K562 (cell line): ENCODE data around the gene HTR1D. TPM values are rescaled to one million over a fixed set of nuclear protein-coding genes. Genes with fewer than 3 reads are reported as not detected.

Experiments
- BCOR ChIP-seq: fragments of 450-650 bp; IDR thresholded peaks from 2 replicates; pipeline ENCODE4 v1.6.1; 2016
- BHLHE40 ChIP-seq: IDR thresholded peaks from 2 replicates; pipeline ENCODE4 v1.6.1; 2011; ENCODE audit warnings: low read length, improper control_type of control experiment
- CTBP1 ChIP-seq: fragments of 450-650 bp; IDR thresholded peaks from 2 replicates; pipeline ENCODE4 v1.6.1; 2016; ENCODE audit warnings: borderline replicate concordance
- FIP1L1 ChIP-seq: fragments of 200-400 bp; formaldehyde crosslinking; IDR thresholded peaks from 2 replicates; pipeline ENCODE4 v1.6.1; 2018; ENCODE audit warnings: mild to moderate bottlenecking, low read depth, low read length; ENCODE audit not compliant: poor library complexity, severe bottlenecking
- MCM3 ChIP-seq: fragments of 450-650 bp; IDR thresholded peaks from 2 replicates; pipeline ENCODE4 v1.6.1; 2016
- PHB ChIP-seq: fragments of 250-450 bp; sonication (Bioruptor Pico); IDR thresholded peaks from 2 replicates; pipeline ENCODE4 v1.5.0; 2021
- RNF2 ChIP-seq: sonication (generic); IDR thresholded peaks from 2 replicates; pipeline ENCODE4 v1.6.1; 2016
- SIN3B ChIP-seq: fragments of 450-650 bp; IDR thresholded peaks from 2 replicates; pipeline ENCODE4 v1.6.1; 2017; ENCODE audit warnings: low read depth, mild to moderate bottlenecking, moderate library complexity
- SRF ChIP-seq, 2 experiments: fragments of 250-450, 450-650 bp in 1 of 2; sonication (Bioruptor Pico) in 1 of 2; sonication (generic) in 1 of 2; formaldehyde crosslinking; IDR thresholded peaks; 2 replicates each; pipeline versions ENCODE4 v1.5.0 to v1.5.1; 2020 to 2022; ENCODE audit warnings: mild to moderate bottlenecking in 1 of 2, missing genetic modification reagents in 1 of 2
- YBX1 ChIP-seq: fragments of 450-650 bp; IDR thresholded peaks from 2 replicates; pipeline ENCODE4 v1.7.1; 2016; ENCODE audit warnings: mild to moderate bottlenecking
- ZKSCAN8 ChIP-seq: fragments of 200-800 bp; sonication (Bioruptor generic); IDR thresholded peaks from 2 replicates; pipeline ENCODE4 v1.6.1; 2016; ENCODE audit warnings: missing genetic modification characterization, missing compliant biosample characterization
- ZNF184 ChIP-seq: sonication (generic); formaldehyde crosslinking; IDR thresholded peaks from 2 replicates; pipeline ENCODE4 v1.5.0; 2020; ENCODE audit warnings: missing genetic modification reagents
- ZNF311 ChIP-seq: fragments of 250-450 bp; sonication (Bioruptor Pico); IDR thresholded peaks from 2 replicates; pipeline ENCODE4 v1.4.0; 2020; ENCODE audit warnings: mild to moderate bottlenecking, moderate library complexity
- ZNF408 ChIP-seq: fragments of 250-450 bp; sonication (Bioruptor Pico); IDR thresholded peaks from 2 replicates; pipeline ENCODE4 v1.4.0; 2020; ENCODE audit warnings: low read depth, mild to moderate bottlenecking, moderate library complexity
- ZZZ3 ChIP-seq: fragments of 450-650 bp; IDR thresholded peaks from 2 replicates; pipeline ENCODE4 v1.6.1; 2016; ENCODE audit warnings: antibody characterized with exemption, mild to moderate bottlenecking, moderate library complexity
- polyA plus RNA-seq, 8 experiments: library from polyadenylated mRNA; depleted of rRNA in 4 of 8; stranded (reverse) in 5 of 8; unstranded in 3 of 8; fragments of >200 nt; fragmentation: Nextera tagmentation in 2 of 8; fragmentation: Illumina TruSeq in 1 of 8; extraction: Ambion mirVana in 2 of 8; extraction: Trizol in 1 of 8; gene quantifications; 2 replicates each; pipeline versions ENCODE4 v1.2.1 to v1.2.3, GENCODE V29; 2011 to 2014; ENCODE audit warnings: inconsistent platforms in 1 of 8, missing spikeins in 1 of 8
- total RNA-seq, 7 experiments: library from RNA; depleted of rRNA in 6 of 7; stranded (reverse); fragments of >200 nt in 6 of 7; fragmentation: Illumina TruSeq in 2 of 7; extraction: Trizol in 2 of 7; gene quantifications; 2 replicates each; pipeline versions ENCODE4 v1.2.1 to v1.2.3, GENCODE V29; 2011 to 2021; ENCODE audit warnings: low replicate concordance in 1 of 7
- TF ChIP-seq, protein P1 (sequence below): sonication (generic); formaldehyde crosslinking; IDR thresholded peaks from 2 replicates; pipeline ENCODE4 v1.8.0; 2023; ENCODE audit warnings: missing genetic modification reagents, mild to moderate bottlenecking, borderline replicate concordance
- TF ChIP-seq, protein P2 (sequence below): fragments of 450-650 bp; IDR thresholded peaks from 2 replicates; pipeline ENCODE4 v1.6.1; 2016
- TF ChIP-seq, protein P3 (sequence below): fragments of 250-450 bp; sonication (Bioruptor Pico); IDR thresholded peaks from 2 replicates; pipeline ENCODE4 v1.9.0; 2021; ENCODE audit warnings: mild to moderate bottlenecking
- TF ChIP-seq, protein P4 (sequence below): sonication (generic); formaldehyde crosslinking; IDR thresholded peaks from 2 replicates; pipeline ENCODE4 v1.8.1; 2023; ENCODE audit warnings: mild to moderate bottlenecking, missing genetic modification reagents
- TF ChIP-seq, protein P5 (sequence below): fragments of 250-450 bp; sonication (Bioruptor Pico); IDR thresholded peaks from 2 replicates; pipeline ENCODE4 v1.5.0; 2021; ENCODE audit warnings: mild to moderate bottlenecking, borderline replicate concordance

The HTR1D gene
- total and polyA plus RNA-seq, 9 of the 15 experiments (the other 6 are each of a cell fraction or from before 2014, with no cell fraction given): 0.03 to 0.09 (median 0.04) TPM; not detected in 4

DNA sequence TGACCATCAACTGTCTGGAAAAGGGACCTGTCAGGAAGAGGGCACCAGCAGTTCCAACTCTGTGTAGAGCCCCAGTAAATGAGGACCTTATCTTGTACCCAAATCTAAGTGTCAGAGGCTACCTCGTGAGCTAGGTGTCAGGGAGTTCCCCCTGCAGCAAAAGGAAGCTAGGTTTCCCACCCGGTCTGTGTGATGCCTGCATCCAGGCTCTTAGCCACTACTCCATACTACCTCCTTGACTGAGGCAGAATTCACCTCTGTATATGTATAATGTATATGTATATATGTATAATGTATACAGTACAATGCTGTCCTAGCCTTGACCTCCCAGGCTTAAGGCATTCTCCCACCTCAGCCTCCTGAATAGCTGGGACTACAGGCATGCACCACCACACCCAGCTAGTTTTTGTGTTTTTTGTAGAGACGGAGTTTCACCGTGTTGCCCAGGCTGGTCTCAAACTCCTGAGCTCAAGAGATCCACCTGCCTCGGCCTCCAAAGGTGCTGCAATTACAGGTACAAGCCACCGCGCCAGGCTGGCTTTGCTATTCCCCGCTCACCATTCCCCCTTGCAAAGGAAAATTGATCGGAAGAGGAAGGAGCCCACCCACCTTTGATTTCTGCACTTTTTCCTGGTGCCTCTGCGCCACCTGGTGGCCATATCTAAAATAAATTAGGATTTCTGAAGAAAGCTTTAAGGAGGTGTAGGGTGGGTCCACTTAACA, 32.9 kb downstream of the HTR1D start (continued):
- TF ChIP-seq, protein P1, sequence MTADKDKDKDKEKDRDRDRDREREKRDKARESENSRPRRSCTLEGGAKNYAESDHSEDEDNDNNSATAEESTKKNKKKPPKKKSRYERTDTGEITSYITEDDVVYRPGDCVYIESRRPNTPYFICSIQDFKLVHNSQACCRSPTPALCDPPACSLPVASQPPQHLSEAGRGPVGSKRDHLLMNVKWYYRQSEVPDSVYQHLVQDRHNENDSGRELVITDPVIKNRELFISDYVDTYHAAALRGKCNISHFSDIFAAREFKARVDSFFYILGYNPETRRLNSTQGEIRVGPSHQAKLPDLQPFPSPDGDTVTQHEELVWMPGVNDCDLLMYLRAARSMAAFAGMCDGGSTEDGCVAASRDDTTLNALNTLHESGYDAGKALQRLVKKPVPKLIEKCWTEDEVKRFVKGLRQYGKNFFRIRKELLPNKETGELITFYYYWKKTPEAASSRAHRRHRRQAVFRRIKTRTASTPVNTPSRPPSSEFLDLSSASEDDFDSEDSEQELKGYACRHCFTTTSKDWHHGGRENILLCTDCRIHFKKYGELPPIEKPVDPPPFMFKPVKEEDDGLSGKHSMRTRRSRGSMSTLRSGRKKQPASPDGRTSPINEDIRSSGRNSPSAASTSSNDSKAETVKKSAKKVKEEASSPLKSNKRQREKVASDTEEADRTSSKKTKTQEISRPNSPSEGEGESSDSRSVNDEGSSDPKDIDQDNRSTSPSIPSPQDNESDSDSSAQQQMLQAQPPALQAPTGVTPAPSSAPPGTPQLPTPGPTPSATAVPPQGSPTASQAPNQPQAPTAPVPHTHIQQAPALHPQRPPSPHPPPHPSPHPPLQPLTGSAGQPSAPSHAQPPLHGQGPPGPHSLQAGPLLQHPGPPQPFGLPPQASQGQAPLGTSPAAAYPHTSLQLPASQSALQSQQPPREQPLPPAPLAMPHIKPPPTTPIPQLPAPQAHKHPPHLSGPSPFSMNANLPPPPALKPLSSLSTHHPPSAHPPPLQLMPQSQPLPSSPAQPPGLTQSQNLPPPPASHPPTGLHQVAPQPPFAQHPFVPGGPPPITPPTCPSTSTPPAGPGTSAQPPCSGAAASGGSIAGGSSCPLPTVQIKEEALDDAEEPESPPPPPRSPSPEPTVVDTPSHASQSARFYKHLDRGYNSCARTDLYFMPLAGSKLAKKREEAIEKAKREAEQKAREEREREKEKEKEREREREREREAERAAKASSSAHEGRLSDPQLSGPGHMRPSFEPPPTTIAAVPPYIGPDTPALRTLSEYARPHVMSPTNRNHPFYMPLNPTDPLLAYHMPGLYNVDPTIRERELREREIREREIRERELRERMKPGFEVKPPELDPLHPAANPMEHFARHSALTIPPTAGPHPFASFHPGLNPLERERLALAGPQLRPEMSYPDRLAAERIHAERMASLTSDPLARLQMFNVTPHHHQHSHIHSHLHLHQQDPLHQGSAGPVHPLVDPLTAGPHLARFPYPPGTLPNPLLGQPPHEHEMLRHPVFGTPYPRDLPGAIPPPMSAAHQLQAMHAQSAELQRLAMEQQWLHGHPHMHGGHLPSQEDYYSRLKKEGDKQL (CRISPR knock-in tag): no peak
- TF ChIP-seq, protein P2, sequence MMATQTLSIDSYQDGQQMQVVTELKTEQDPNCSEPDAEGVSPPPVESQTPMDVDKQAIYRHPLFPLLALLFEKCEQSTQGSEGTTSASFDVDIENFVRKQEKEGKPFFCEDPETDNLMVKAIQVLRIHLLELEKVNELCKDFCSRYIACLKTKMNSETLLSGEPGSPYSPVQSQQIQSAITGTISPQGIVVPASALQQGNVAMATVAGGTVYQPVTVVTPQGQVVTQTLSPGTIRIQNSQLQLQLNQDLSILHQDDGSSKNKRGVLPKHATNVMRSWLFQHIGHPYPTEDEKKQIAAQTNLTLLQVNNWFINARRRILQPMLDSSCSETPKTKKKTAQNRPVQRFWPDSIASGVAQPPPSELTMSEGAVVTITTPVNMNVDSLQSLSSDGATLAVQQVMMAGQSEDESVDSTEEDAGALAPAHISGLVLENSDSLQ: no peak
- TF ChIP-seq ZNF408 (CRISPR knock-in tag) (no peak), ZNF184 (no peak), SRF (CRISPR knock-in tag; IDR thresholded peaks at IDR 0.05) (no peak), PHB (CRISPR knock-in tag) (no peak), ZZZ3 (no peak), SIN3B (peak; percentile 39; the same call in 1 of the 2 replicates), RNF2 (no peak), CTBP1 (no peak), MCM3 (no peak), ZNF311 (CRISPR knock-in tag) (no peak), BCOR (no peak), FIP1L1 (no peak), YBX1 (no peak), ZKSCAN8 (no peak), BHLHE40 (no peak)
- TF ChIP-seq, protein P3, sequence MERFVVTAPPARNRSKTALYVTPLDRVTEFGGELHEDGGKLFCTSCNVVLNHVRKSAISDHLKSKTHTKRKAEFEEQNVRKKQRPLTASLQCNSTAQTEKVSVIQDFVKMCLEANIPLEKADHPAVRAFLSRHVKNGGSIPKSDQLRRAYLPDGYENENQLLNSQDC (CRISPR knock-in tag): no peak
- TF ChIP-seq, protein P4, sequence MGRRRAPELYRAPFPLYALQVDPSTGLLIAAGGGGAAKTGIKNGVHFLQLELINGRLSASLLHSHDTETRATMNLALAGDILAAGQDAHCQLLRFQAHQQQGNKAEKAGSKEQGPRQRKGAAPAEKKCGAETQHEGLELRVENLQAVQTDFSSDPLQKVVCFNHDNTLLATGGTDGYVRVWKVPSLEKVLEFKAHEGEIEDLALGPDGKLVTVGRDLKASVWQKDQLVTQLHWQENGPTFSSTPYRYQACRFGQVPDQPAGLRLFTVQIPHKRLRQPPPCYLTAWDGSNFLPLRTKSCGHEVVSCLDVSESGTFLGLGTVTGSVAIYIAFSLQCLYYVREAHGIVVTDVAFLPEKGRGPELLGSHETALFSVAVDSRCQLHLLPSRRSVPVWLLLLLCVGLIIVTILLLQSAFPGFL (CRISPR knock-in tag): no peak
- TF ChIP-seq, protein P5, sequence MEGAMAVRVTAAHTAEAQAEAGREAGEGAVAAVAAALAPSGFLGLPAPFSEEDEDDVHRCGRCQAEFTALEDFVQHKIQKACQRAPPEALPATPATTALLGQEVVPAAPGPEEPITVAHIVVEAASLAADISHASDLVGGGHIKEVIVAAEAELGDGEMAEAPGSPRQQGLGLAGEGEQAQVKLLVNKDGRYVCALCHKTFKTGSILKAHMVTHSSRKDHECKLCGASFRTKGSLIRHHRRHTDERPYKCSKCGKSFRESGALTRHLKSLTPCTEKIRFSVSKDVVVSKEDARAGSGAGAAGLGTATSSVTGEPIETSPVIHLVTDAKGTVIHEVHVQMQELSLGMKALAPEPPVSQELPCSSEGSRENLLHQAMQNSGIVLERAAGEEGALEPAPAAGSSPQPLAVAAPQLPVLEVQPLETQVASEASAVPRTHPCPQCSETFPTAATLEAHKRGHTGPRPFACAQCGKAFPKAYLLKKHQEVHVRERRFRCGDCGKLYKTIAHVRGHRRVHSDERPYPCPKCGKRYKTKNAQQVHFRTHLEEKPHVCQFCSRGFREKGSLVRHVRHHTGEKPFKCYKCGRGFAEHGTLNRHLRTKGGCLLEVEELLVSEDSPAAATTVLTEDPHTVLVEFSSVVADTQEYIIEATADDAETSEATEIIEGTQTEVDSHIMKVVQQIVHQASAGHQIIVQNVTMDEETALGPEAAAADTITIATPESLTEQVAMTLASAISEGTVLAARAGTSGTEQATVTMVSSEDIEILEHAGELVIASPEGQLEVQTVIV (CRISPR knock-in tag): no peak
